ENCODE results near the gene PRR36. TPM values are rescaled to one million over a fixed set of nuclear protein-coding genes. Genes with fewer than 3 reads are reported as not detected.
A peak's percentile ranks its signal among the peaks of the same experiment; 100 is the strongest.
"Not testable (repeated sequence)": the region's sequence is repeated elsewhere in the genome, so short reads cannot be mapped to it uniquely, and the experiment has no call there.

PRR36 gene
- total RNA-seq, 1 donor = not detected

GRCh38 chr19:7862413-7862951 lies 11.7 kb downstream of the PRR36 start:
- DNase-seq (ENCODE audit: low read depth) = peak; percentile 22
- no peak for TF ChIP-seq CTCF (IDR thresholded peaks at IDR 0.05; ENCODE audit: insufficient read depth, low read depth, low read length)
- H3K4me3 ChIP-seq (ENCODE audit: low read depth, low read length) = no peak overlapping the region

GRCh38 chr19:7861619-7862412 lies 12.4 kb downstream of the PRR36 start:
- no peak for DNase-seq (ENCODE audit: low read depth)
- no peak for TF ChIP-seq CTCF (IDR thresholded peaks at IDR 0.05; ENCODE audit: insufficient read depth, low read depth, low read length)
- no peak overlapping the region for H3K4me3 ChIP-seq (ENCODE audit: low read depth, low read length)

DNA sequence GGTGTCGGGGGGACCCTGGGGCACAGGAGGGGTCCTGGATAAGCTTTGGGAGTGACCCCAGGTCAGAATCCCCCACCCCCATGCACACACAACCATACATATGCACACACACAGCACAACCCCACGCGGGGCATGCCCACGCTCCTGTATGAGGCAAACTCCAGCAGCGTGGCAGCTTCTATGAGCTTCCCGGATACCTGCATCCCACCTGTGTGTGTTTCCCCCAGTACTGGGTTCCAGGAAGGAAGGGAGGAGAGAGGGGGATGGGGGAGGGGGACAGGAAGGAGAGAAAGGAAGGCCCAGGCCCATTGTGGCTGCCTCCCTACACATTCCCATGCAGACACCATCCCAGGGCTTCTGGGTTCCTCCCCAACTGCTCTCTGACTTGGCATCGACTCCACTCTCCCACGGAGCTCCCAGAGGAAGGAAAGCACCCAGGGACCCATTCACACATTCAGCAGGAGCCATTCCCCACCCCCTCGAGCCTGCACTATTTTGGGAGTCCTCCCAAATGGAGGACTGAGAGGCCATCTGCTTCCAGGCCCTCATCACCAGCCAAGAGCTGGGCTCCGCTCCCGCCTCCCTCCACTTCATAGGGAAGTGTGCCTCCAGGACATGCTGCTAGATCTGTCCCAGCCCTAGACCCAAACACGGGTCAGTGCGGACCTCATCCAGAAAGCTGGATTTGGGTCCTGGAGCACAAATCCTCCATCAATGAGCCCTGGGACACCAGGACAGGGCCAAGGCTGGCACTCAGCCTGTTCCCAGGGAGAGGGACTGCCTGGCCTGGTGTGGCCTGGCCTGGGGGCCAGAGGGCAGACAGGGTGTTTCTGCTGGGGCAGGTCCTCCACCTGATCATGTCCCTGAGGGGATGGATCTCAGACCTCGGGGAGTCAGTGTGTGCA lies 13.2 kb downstream of the PRR36 start:
- DNase-seq (ENCODE audit: low read depth) = no peak
- no peak overlapping the region for H3K4me3 ChIP-seq (ENCODE audit: low read depth, low read length)
- TF ChIP-seq CTCF (IDR thresholded peaks at IDR 0.05; ENCODE audit: insufficient read depth, low read depth, low read length) = no peak

DNA sequence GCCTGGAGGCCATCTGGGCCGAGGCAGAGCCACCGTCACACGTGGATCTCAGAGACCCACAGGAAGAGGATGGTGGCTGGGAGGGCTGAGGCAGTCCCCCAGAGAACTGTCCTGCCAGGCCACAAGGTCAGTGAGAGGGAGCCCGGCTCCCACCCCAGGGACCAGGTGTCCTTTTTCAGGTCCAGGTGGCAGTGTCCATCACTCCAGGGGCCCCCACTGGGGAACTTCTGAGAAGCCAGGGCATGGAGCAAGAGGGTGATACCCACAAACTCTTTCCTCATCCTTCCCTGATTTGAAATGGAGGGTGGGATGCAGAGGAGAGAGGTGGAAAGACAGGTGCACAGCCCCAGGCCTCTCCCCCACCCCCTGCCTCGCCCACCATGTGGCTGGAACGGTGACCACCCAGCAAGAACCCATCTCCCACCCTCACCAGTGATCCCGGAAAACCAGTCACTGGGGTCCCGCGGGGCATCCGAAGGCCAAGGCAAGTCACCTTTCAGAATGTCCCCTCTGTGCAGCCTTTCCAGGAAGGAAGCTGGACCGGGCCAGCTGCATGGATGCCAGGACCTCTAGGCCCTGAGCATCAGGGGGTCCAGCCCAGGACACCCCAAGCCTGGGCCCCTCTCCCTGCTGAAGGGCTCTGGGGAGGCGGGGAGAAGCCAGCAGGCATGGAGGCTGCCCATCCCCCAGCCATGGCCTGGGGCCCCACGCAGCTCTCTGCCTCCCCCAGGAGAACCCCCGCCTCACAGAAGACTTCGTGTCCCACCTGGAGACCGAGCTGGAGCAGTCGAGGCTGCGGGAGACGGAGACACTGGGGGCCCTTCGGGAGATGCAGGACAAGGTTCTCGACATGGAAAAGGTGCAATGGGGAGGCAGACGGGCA lies 14.1 kb downstream of the PRR36 start:
- TF ChIP-seq CTCF (IDR thresholded peaks at IDR 0.05; ENCODE audit: insufficient read depth, low read depth, low read length) = no peak
- H3K4me3 ChIP-seq (ENCODE audit: low read depth, low read length) = no peak overlapping the region
- DNase-seq (ENCODE audit: low read depth) = no peak

GRCh38 chr19:7859087-7859486 lies 15.1 kb downstream of the PRR36 start:
- not testable (repeated sequence) for H3K4me3 ChIP-seq (ENCODE audit: low read depth, low read length); DNase-seq (ENCODE audit: low read depth)

GRCh38 chr19:7858109-7858770 lies 15.9 kb downstream of the PRR36 start:
- DNase-seq (ENCODE audit: low read depth) = no peak
- TF ChIP-seq CTCF (IDR thresholded peaks at IDR 0.05; ENCODE audit: insufficient read depth, low read depth, low read length) = no peak
- no peak overlapping the region for H3K4me3 ChIP-seq (ENCODE audit: low read depth, low read length)
